Measurements from ENCODE around the gene LCORL. TPM values are rescaled to one million over a fixed set of nuclear protein-coding genes. Genes with fewer than 3 reads are reported as not detected.

LCORL gene
- total RNA-seq, 4 donors from 2014 or later: 11.4 to 23.6 (median 13.0) TPM

DNA sequence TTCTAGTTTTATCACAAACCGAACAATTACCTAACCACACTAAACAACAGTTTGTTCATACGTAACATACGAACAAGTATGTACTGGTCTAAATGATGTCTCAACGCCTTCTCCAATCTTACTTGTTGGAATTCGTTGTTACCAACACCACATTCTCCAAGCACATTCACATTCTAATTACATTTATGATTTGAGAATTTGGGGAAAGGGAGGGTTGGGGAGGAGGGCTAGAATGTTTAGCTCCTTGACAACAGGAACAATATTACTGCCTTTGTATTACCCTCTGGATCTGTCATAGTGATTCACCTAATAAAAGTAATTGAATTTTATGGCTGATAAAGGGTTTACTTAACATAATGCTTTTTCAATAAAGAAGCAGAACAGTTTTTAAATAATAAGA lies 24.4 kb downstream of the LCORL start:
- ATAC-seq (ENCODE audit: low FRiP score) (no peak), DNase-seq (ENCODE audit: low spot score) (no peak)
- TF ChIP-seq, protein P1, sequence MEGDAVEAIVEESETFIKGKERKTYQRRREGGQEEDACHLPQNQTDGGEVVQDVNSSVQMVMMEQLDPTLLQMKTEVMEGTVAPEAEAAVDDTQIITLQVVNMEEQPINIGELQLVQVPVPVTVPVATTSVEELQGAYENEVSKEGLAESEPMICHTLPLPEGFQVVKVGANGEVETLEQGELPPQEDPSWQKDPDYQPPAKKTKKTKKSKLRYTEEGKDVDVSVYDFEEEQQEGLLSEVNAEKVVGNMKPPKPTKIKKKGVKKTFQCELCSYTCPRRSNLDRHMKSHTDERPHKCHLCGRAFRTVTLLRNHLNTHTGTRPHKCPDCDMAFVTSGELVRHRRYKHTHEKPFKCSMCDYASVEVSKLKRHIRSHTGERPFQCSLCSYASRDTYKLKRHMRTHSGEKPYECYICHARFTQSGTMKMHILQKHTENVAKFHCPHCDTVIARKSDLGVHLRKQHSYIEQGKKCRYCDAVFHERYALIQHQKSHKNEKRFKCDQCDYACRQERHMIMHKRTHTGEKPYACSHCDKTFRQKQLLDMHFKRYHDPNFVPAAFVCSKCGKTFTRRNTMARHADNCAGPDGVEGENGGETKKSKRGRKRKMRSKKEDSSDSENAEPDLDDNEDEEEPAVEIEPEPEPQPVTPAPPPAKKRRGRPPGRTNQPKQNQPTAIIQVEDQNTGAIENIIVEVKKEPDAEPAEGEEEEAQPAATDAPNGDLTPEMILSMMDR (IDR thresholded peaks at IDR 0.05): no peak

DNA sequence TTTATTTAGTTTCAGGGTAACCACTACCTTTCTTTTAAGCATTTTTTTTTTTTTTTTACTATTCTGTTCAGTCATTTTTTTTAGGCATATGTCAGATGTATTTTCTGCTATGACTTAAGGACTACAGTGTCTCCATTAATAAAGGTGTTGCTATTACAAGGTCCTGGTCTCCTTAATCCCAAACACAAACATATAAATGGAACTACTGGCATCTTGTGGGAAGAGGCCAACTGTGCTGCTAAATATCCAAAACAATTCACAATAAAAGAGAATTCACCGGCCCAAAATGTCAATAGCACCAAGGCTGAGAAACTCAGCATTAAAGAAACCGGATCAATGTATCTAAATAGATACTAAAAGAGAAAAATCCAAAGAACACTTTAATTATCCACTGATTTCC lies 26.4 kb downstream of the LCORL start:
- TF ChIP-seq, protein P1 (IDR thresholded peaks at IDR 0.05): no peak
- no peak for ATAC-seq (ENCODE audit: low FRiP score)
- no peak for DNase-seq (ENCODE audit: low spot score)

DNA sequence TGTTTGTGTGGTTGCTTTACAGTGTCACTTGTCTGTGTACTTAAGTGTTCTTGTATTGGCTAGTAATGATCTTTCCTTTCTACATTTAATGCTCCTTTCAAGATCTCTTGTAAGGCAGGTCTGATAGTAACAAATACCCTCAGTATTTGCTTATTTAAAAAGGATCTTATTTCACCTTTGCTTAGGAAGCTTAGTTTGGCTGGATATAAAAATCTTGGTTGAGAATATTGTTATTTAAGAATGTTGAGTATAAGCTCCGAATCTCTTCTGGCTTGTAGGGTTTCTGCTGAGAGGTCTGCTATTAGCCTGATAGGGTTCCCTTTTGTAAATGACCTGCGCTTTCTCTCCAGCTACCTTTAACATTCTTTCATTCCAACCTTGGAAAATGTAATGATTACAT lies 35.7 kb downstream of the LCORL start:
- no peak for ATAC-seq (ENCODE audit: low FRiP score)
- DNase-seq (ENCODE audit: low spot score): no peak
- TF ChIP-seq, protein P1 (IDR thresholded peaks at IDR 0.05): no peak

DNA sequence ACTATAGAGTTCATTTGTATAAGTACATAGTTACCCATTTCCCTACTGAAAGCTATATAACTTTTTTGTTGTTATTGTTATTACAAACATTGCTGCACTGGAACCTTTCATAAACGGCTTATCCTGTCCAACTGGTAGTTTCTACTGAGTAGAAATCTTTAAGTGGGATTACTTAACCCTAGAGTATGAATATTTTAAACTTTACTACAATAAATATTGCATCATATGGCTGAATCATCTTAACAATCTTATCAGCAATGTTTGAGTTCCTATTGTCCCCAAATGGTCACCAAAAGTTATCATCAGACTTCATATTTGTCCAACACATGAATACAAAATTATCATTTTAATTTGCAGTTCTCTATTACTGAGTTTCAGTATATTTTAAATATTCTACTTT lies 40.5 kb downstream of the LCORL start:
- ATAC-seq (ENCODE audit: low FRiP score): no peak
- TF ChIP-seq, protein P1 (IDR thresholded peaks at IDR 0.05): no peak

DNA sequence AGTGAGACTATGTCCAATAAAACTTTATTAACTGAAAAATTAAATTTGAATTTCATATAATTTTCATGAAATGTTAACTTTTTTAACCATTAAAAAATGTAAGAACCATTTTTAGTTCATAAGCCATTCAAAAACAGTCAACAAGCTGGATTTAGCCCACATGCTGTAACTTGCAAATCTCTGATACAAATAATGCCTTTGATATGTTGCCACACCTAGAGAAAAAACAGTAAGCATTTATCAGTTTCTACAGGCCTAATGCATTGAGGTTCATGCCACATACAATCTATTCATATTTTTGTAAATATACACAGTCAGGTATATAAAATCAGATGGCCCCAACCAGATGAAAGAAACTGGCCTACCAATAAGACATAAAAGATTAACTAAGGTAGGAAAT lies 52.8 kb downstream of the LCORL start:
- TF ChIP-seq, protein P1 (IDR thresholded peaks at IDR 0.05): no peak
- no peak for DNase-seq (ENCODE audit: low spot score)
- no peak for ATAC-seq (ENCODE audit: low FRiP score)

More for the DNA sequence above, 40.5 kb downstream of the LCORL start:
- no peak for DNase-seq (ENCODE audit: low spot score)

DNA sequence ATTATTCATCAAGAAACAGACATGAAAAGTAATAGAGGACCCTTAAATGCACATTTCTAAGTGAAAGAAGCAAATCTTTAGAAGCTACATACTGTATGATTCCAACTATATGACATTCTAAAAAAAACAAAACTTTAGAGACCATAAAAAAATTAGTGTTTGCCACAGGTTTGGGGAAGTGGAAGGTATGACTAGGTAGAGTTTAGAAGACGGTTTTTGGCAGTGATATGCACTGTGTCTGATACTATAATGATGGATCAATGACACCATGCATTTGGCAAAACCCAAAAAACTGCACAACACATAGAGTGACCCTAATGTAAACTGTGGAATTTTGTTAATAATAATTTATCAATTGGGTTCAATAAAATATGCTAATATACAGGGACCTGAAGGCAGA lies 54.5 kb downstream of the LCORL start:
- no peak for ATAC-seq (ENCODE audit: low FRiP score)
- DNase-seq (ENCODE audit: low spot score): no peak
- TF ChIP-seq, protein P1 (IDR thresholded peaks at IDR 0.05): no peak

DNA sequence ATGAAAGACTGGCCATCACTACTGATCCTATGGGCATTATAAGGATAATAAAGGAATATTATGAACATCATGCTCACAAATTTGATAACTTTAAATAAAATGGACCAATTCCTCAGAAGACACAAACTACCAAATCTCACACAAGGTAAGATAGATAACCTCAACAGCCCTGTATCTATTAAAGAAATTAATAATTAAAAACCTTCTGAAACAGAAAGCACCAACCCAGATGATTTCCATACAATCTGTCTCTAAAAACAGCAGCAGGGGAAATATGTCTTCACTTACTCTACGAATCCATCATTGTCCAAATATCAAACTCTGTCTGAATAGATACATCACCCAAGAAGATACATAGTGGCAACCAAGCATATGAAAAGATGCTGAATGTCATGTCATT lies 55.2 kb downstream of the LCORL start:
- TF ChIP-seq, protein P1 (IDR thresholded peaks at IDR 0.05): no peak
- ATAC-seq (ENCODE audit: low FRiP score) (no peak), DNase-seq (ENCODE audit: low spot score) (no peak)

All from omental fat pad (tissue), 4 donors.